NCI-H2196 treated with DMSO at 0.1 percent for 48 hours (cell line): ENCODE data around the gene SRSF10.
"Not testable (repeated sequence)": the region's sequence is repeated elsewhere in the genome, so short reads cannot be mapped to it uniquely, and the experiment has no call there.

Source experiments
- DNase-seq: peaks from one replicate; lab custom pipeline; 2025; ENCODE audit not compliant: unreplicated experiment; lab: John Stamatoyannopoulos, UW

The SRSF10 gene

GRCh38 chr1:23979881-23980727, at the start of gene SRSF10:
Gene SRSF10, minus strand, starts transcription at chr1:23980327. Its CDS starts 72 bp downstream, at chr1:23980255.
- DNase-seq, result peak; percentile 98

DNA sequence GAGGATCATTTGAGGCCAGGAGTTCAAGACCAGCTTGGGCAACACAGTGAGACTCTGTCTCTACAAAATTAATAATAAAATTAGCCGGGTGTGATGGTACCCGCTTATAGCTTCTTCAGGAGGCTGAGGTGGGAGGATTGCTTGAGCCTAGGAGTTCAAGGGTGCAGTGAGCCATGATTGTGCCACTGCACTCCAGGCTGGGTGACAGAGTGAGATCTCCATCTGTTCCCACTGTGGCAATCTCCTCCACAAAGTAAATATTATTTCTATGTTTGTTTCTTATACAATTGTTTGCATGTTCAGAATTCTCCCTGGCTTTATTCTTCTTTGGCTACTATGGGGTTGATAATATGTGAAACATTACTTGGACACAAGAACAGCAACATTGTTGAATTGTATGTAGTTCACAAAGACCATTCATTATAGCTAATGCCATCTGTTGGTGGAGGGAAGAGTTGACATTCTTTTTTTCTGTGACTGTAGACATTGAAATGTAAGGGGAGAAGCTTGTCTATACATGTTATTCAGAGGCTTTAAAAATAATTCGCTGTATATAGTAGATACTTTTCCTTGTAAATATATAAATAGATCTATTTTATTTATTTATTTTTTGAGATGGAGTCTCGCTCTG, 47.8 kb upstream of the SRSF10 start:
- no peak for DNase-seq

DNA sequence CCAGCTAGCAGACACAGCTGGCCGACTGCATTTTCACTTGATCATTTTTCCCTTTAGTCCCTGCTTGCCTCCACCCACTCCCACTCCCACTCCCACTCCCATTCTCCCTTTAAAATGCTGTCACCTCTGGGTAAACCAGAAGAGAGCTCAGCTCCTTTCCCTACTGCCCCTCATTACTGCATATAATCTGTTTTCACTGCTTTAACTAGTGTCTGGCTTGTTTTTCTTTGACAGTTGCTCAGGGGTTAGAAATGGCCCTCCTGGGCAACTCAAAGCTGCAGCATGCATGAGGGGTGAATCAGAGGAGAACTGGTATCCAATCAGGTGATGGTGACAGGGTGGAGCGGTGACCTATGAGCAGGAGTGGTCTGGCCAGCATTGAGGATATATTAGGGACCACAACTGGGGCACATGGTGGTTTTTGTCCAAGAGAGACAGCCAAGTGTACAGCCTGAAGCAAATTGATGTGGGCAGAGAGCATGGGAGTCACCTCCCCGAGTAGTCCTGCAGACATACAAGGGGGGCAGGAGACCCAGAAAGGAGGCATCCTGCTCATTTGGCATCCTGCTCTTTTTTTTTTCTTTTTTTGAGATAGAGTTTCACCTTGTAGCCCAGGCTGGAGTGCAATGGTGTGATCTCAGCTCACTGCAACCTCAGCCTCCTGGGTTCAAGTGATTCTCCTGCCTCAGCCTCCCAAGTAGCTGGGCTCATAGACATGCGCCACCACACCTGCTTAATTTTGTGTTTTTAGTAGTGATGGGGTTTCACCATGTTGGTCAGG, 42.6 kb upstream of the SRSF10 start:
- no peak for DNase-seq

DNA sequence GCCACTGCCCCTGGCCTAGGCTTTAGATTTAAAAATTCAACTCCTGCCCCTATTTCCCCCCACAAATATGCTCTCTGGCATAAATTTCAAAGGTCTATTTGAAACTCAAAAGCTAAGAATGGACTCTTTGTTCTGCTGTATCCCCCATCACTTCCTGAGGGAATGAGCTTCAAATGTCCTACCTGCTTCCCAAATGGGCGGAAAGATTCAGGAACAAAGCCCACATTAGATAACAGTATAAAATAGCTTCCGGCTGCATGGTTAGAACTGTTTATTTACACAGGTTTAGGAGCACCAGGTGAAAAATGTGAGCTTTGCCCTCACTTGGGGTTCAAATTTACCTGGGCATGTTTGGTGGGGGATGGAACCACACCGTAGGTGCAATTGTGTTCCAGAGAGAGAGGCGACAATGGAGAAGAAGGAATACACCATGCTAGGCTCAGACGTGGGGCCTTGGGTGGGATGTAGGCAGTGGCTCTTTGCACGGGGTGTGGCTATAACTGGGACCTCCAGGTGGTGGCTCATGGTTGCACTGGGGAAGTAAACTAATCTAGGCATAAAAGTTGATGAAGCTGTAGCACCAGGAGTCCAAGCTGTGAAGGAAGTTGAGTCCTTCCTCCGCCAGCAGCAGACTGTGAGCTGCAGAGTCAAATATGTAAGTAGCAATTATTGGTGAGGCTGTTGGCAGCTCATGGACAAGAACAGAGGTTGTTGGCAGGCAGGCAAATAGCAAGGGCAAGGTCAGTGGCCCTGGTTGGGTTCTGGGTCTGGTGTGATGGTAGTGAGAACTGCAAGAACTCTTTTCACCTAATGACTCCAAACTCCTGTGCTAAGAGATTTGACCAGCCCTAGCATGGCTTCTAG, 41.5 kb upstream of the SRSF10 start:
- no peak for DNase-seq

DNA sequence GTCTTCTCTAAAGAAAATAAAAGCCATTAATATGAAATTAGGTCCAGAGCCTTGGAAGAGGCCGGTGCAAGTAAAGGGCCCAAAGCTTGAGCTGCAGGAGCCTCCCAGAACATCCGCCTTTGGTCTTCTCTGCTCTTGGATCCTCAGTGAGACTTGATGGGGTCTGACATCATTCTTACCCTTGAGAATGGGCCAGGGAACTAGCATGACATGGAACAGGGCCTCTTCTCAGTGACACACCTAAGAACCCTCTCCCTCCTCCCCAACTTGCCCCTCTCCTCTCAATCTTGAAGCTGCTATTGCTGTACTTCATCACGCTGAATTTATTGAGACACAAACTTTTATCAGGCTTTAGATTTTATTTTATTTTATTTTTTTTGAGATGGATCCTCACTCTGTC, 40.3 kb upstream of the SRSF10 start:
- no peak for DNase-seq

GRCh38 chr1:24020025-24020424, 39.9 kb upstream of the SRSF10 start:
- no peak for DNase-seq

DNA sequence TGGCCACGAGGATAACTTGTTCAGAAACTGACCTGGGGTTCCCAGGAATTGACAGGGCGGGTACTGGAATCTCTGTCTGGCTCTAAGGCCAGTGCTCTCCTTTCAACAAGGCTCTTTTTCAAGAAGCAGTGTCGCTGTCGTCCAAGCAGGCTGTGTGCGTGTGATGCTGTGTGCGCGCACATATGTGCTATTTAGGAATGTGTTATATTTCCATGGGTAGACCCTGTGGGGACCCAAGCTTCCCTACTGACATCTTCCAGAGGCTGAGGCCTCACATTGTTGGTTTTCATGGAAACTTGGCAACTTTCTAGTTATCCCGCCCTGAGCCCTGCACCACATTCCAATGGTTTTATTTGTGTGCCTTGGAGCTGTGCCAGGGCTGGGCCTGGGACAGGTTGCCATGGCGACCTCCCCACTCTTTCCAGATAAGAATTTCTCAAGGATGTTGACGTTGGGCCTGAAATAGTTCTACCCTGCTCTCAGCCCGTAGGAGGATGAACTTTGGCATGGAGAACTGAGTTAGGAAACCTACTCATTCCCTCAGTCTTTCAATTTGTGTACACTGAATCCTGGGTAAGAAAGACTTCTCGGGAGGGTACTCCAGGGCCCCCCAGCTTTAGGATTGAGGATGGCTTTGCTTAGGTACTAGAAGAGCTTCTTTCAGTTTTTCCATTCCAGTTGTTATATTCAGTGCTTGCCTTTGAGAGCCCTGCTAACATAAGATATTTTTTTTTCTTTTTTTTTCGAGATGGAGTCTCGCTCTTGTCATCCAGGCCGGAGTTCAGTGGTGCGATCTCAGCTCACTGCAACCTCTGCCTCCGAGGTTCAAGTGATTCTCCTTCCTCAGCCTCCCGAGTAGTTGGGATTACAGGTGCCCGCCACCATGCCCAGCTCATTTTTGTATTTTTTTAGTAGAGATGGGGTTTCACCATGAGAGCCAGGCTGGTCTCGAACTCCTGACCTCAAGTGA, 38.8 kb upstream of the SRSF10 start:
- peak; percentile 32 for DNase-seq

DNA sequence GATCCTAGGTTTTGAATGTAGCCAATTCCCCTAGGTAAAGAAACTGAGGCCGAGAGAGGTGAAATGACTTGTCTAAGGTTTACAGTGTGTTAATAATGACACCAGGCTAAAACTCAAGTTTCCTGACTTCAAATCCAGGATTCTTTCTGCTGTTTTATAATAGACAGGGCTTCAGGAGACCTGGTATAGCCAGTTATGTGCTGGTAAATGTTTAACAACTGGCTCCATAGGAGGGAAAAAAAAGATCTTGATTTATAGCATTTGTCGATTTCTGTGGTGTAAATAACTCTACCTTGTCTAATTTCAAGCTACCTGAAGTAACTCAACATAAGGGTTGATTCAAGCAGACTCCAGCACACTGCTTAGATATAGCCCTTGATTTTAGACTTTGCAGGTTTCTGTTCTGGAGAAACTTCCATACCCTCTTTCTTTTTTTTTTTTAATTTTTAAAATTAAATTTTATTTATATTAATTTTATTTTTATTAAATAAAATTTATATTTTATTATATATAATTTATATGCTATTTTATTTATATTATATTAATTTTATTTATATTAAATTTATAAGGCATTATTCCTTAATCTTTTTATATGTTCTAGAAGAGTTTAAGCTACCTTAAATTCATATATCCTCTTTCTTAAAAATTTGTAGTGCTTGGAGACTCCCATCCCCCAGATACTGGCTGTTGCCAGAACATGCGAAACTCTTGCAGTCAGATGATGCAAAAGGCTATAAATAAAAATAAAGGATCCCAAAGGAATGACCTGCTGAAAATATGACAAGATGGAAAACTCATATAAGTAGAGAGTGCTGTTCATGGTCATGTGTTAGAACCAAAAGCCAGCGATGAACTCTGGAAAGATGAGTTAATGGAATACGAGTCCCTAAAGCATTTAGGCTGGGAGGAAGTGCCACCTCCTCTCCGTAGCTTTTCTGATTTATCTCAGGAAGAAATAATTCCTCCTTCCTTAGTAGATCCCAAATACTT, 35.4 kb upstream of the SRSF10 start:
- no peak for DNase-seq

DNA sequence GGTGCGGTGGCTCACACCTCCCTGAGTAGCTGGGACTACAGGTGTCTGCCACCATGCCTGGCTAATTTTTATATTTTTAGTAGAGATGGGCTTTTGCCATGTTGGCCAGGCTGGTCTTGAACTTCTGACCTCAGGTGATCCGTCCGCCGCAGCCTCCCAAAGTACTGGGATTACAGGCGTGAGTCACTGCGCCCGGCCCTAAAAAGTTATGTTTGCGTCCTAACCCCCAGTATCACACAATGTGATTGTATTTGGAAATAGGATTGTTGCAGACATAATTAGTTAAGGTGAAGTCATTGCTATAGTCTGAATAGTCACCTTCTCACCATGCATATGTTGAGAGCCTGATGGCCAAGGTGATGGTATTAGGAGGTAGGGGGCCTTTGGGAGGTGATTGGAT, 32.8 kb upstream of the SRSF10 start:
- DNase-seq, result not testable (repeated sequence)

DNA sequence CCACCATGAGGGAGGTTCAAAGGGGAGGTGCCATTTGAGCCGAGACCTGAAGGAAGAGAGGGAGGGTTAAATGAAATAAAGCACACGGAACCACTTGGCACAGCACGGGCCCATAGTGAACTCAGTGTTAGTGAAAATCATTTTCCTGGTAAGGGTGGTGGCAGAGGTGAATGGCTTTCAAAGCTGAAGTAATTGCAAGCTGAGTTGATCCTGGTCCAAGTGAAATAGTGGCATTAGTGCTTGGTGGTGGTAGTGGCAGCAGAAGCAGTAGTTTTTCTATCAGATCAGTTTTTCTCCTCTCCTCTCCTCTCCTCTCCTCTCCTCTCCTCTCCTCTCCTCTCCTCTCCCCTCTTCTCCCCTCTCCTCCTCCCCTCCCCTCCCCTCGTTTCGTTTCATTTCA, 30.5 kb upstream of the SRSF10 start:
- no peak for DNase-seq

- no peak for DNase-seq
Observed at GRCh38 chr1:24009406-24009805, 29.3 kb upstream of the SRSF10 start.

DNA sequence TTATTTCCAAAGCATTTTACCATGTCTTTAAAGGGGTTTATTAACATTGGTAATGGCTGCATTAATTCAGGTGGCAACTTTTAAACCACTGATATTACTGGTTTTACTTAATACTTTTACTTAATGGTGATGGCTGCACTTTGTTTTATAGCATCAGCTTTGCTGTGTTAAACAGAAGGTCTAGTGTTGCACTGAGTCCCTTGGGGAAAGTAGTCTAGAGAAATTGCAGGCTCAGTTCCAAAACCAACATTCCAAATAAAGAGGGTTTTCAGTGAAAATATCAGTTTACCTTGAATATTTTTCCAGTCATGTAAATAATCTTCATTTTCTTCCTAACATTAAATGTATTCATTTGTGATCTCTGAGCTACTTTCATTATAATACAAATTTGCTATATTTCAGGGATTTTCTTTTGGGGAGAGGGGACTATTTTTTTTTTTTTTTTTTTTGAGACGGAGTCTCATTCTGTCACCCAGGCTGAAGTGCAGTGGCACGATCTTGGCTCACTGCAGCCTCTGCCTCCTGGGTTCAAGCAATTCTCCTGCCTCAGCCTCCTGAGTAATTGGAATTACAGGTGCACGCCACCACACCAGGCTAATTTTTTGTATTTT, 28.6 kb upstream of the SRSF10 start:
- DNase-seq, result not testable (repeated sequence)

GRCh38 chr1:24007079-24007478, 27.0 kb upstream of the SRSF10 start:
- no peak for DNase-seq

GRCh38 chr1:24005163-24005562, 25.0 kb upstream of the SRSF10 start:
- DNase-seq, result no peak

GRCh38 chr1:24004132-24004531, 24.0 kb upstream of the SRSF10 start:
- DNase-seq, result no peak

GRCh38 chr1:24003331-24003972, 23.3 kb upstream of the SRSF10 start:
- peak; percentile 47 for DNase-seq

GRCh38 chr1:24002695-24003094, 22.6 kb upstream of the SRSF10 start:
- DNase-seq, result no peak
